Suprapubic skin (tissue), 3 donors: ENCODE measurements around the gene B3GNT5.

ENCODE experiments used
- CTCF ChIP-seq, 2 donors: fragments of 200-600 bp in 1 of 2; fragments of 450-650 bp in 1 of 2; sonication (generic) in 1 of 2; IDR thresholded peaks; one replicate each; pipeline ENCODE4 v1.5.1; 2016 to 2019; ENCODE audit warnings: antibody characterized with exemption in 2 of 2, mild to moderate bottlenecking in 1 of 2, moderate library complexity in 1 of 2
- POLR2AphosphoS5 ChIP-seq, 3 donors: sonication (generic); formaldehyde crosslinking; IDR thresholded peaks; one replicate each; pipeline ENCODE4 v1.6.1; 2017; ENCODE audit warnings: antibody characterized with exemption in 3 of 3

DNA sequence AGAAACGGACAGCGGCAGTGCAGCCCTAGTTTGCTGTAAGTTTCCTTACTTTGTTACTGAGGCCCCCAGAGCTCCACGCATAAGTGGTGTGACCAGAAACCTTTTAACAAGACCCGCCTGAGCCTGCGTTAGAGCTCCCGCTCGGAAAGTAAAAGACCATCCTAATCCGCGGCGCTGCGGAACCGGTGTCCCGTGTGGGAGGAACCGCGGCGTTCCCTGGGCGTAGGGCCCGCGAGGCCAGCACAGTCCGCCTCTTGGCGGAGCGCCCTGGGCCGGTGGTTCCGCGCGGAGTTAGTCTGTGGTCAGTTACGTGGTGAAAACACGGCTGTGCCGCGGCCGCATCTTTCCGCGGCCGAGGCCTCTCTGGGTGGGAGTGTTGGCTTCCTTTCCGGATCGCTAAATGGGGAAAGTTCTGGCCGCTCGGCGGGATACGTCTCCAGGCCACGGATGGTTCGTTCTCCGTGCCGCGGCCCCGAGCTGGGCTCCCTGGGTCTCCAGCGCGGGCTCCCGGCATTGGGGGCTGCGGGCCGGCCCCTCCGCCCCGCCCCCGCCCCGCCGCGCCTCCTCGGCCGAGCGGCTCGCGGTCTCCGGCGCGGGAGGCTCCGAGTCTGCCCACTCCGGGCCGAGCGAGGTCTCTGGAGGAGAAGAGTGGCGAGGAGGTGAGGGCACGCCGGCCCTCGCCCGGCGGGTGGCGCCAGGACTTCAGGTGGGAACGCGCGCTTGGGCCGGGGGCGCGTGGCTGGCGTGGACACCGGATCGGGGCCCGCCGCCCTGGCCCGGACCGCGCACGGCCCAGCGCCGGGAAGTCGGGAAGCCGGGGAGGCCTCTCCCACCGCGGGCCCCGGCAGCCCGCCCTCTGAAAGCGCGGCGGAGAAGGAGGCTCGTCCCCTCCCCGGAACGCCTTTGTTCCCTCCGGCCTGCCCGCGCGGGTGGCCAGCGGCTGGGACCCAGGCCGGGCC, 754 bp downstream of the B3GNT5 start:
- TF ChIP-seq CTCF (IDR thresholded peaks at IDR 0.05) (no peak), POLR2AphosphoS5 (IDR thresholded peaks at IDR 0.05) (peak in 2 of 3 donors; percentile 51 to 72)
